Tibial artery (tissue), 4 donors: ENCODE results near the gene TMEM9B.

Experiments
- DNase-seq, 2 donors: peaks; one replicate each; pipeline ENCODE4 v3.0.0-alpha.2; 2019
- H3K27ac ChIP-seq, 2 donors: fragments of 200-600 bp; sonication (generic) in 1 of 2; 1 replicate in 1 of 2; 2 replicates in 1 of 2; pipeline ENCODE4 v1.5.1; 2018 to 2019; ENCODE audit warnings: mild to moderate bottlenecking in 1 of 2
- H3K27me3 ChIP-seq, 2 donors: fragments of 200-600 bp; sonication (generic) in 1 of 2; one replicate each; pipeline versions ENCODE4 v1.5.1 to v1.6.0; 2016 to 2019
- H3K36me3 ChIP-seq, 3 donors: fragments of 200-600 bp; sonication (generic) in 2 of 3; one replicate each; pipeline ENCODE4 v1.5.1; 2016 to 2019; ENCODE audit warnings: mild to moderate bottlenecking in 2 of 3
- H3K4me1 ChIP-seq, 4 donors: fragments of 200-600 bp; sonication (generic) in 2 of 4; 1 replicate in 3 of 4; 2 replicates in 1 of 4; pipeline ENCODE4 v1.5.1; 2016 to 2019
- H3K4me3 ChIP-seq, 2 donors: fragments of 200-600 bp; sonication (generic) in 1 of 2; 1 replicate in 1 of 2; 2 replicates in 1 of 2; pipeline ENCODE4 v1.5.1; 2018 to 2019; ENCODE audit warnings: mild to moderate bottlenecking in 2 of 2
- H3K9me3 ChIP-seq, 3 donors: fragments of 200-600 bp; sonication (generic) in 1 of 3; one replicate each; pipeline ENCODE4 v1.5.1; 2016 to 2019
- intact Hi-C: fragments of 100-400 bp; cut with DNase I; formaldehyde crosslinking; loops from one replicate; pipeline ENCODE4 v1.15.0; 2023; ENCODE audit warnings: low total_unique reads
- TF ChIP-seq, protein P1 (sequence below), 2 experiments: fragments of 200-600 bp in 1 of 2; fragments of 450-650 bp in 1 of 2; IDR thresholded peaks; one replicate each; pipeline ENCODE4 v1.5.1; 2017 to 2019; ENCODE audit warnings: antibody characterized with exemption in 2 of 2, mild to moderate bottlenecking in 1 of 2, moderate library complexity in 1 of 2

TMEM9B gene

DNA sequence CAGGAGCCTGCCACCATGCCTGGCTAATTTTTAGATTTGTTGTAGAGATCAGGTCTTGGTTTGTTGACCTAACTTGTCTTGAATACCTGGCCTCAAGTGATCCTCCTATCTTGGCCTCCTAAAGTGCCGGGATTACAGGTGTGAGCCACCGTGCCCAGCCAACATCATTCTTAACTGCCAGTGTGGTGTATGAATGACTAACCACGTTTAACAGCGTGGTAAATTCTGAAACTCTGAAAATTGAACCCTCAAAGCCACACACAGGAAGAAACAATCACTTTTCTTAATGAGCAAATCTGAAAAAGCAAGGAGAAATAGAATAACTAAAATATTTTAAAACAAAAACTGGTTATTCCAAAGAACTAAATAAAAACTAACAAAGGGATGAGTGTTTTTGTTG lies 7.4 kb downstream of the TMEM9B start:
- H3K27ac ChIP-seq = no peak overlapping the region
- TF ChIP-seq, protein P1, sequence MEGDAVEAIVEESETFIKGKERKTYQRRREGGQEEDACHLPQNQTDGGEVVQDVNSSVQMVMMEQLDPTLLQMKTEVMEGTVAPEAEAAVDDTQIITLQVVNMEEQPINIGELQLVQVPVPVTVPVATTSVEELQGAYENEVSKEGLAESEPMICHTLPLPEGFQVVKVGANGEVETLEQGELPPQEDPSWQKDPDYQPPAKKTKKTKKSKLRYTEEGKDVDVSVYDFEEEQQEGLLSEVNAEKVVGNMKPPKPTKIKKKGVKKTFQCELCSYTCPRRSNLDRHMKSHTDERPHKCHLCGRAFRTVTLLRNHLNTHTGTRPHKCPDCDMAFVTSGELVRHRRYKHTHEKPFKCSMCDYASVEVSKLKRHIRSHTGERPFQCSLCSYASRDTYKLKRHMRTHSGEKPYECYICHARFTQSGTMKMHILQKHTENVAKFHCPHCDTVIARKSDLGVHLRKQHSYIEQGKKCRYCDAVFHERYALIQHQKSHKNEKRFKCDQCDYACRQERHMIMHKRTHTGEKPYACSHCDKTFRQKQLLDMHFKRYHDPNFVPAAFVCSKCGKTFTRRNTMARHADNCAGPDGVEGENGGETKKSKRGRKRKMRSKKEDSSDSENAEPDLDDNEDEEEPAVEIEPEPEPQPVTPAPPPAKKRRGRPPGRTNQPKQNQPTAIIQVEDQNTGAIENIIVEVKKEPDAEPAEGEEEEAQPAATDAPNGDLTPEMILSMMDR (IDR thresholded peaks at IDR 0.05) = no peak
- intact Hi-C loops = loop anchor here (5.0 kb wide), 1 partner anchor 40 kb away; no protein-coding TSS in a partner anchor

DNA sequence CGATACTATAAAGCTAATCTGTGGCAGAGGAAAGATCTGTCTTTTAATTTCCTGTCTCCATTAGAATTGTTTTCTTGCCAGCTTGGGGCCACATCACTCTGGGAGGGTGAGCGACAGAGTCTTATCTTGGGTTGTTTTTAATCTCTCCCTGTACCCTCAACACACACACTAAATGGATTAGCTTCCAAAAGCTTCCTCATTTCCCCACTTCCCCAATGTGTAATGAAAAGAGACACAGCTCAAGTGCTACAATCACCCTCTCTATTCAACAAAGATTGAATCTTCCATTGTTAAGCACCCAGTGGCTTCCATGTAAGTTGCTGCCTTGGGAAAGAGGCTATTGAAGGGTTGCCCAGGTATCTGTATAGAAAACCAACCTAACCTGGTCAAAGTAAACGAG lies 15.4 kb downstream of the TMEM9B start:
- intact Hi-C loops = no loop called here
- TF ChIP-seq, protein P1 (IDR thresholded peaks at IDR 0.05) = no peak
- Histone ChIP-seq H3K36me3 (peaks cover 36 to 60% (median 58%) of the 10 kb centered on the region in 3 donors), H3K27me3 (no peaks in the 10 kb centered on the region), H3K4me3 (no peak overlapping the region), H3K27ac (no peak overlapping the region), H3K4me1 (no peaks in the 10 kb centered on the region), H3K9me3 (no peaks in the 10 kb centered on the region)
- DNase-seq = no peak

More for the DNA sequence above, 7.4 kb downstream of the TMEM9B start:
- H3K9me3 ChIP-seq = no peaks in the 10 kb centered on the region
- peaks cover 0 to 22% (median 9%) of the 10 kb centered on the region in 4 donors for H3K4me1 ChIP-seq
- no peaks in the 10 kb centered on the region for H3K27me3 ChIP-seq
- no peak for DNase-seq
- peaks cover 35 to 51% (median 37%) of the 10 kb centered on the region in 3 donors for H3K36me3 ChIP-seq
- H3K4me3 ChIP-seq = no peak overlapping the region

DNA sequence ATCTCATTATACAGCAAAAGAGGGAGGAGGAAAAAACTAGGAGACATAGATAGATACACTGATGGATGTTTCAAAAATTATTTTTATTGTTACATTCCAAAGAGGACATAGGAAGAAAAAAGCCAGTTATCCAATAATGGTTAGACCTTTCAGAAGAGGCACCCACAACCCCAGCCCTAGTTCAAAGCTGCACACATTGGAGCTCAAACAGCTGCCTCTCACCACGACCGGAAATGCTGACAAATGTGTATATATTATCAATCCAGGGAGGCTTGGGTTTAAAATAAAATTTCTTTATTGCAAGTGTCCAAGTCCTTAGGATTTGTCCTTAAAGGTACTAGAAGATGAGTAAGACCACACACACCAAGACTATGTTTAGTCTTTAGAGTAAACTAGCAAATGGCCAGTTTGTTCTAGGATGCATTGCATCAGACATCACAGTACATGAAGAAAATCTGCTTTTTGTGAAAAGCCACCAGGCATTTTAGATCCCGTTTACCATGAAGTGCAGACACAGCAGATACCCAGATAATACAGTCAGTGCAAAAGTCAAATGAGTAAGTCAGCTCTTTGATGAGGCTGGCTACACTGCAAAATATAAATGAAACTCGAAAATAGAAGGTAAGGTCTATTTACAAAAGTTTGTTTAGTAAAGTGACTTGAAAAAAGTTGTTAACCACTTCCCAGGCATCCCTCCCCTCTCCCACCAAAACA lies 16.9 kb downstream of the TMEM9B start:
- DNase-seq = no peak
- no peaks in the 10 kb centered on the region for H3K27me3 ChIP-seq
- no peak overlapping the region for H3K4me3 ChIP-seq
- no peak overlapping the region for H3K27ac ChIP-seq
- no peaks in the 10 kb centered on the region for H3K4me1 ChIP-seq
- H3K9me3 ChIP-seq = no peaks in the 10 kb centered on the region
- TF ChIP-seq, protein P1 (IDR thresholded peaks at IDR 0.05) = no peak
- H3K36me3 ChIP-seq = peaks cover 24 to 46% (median 43%) of the 10 kb centered on the region in 3 donors
- intact Hi-C loops = no loop called here

DNA sequence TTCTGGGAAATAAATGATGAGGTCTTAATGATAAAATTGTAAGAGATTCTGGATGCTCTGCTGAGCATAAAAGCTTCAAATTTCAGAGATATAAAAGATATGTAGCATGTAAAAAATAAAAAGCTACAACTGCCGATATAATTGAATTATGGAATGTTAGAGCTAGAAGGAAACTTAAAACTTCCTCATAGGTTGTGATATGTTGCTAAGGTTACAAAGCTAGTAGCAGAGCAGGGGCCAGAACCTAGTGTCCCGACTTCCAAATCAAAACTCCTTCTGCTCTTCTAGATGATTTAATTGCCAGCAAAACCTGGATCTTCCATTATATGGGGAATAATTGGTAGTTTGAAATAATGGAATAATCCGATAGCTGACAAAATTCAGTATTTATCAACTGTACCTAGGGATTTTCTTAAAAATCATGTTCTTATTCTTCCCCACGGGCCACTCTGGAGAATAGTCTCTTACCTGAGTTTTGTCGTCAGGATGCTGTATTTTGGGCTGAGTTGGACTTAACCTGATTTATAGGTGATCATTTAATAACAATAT lies 21.6 kb downstream of the TMEM9B start, which contains the start of gene ASCL3:
Gene ASCL3, minus strand, starts transcription at position 499 of the 549 bp plus-strand sequence. CDS start 4,855 bp downstream, outside the sequence.
- Histone ChIP-seq H3K4me1 (no peaks in the 10 kb centered on the region), H3K9me3 (no peaks in the 10 kb centered on the region), H3K36me3 (peaks cover 5 to 7% (median 6%) of the 10 kb centered on the region in 3 donors), H3K27ac (no peak within 1 kb of the TSS), H3K4me3 (no peak within 1 kb of the TSS), H3K27me3 (no peaks in the 10 kb centered on the region)
- no peak for DNase-seq
- intact Hi-C loops = no loop called here
- TF ChIP-seq, protein P1 (IDR thresholded peaks at IDR 0.05) = no peak

DNA sequence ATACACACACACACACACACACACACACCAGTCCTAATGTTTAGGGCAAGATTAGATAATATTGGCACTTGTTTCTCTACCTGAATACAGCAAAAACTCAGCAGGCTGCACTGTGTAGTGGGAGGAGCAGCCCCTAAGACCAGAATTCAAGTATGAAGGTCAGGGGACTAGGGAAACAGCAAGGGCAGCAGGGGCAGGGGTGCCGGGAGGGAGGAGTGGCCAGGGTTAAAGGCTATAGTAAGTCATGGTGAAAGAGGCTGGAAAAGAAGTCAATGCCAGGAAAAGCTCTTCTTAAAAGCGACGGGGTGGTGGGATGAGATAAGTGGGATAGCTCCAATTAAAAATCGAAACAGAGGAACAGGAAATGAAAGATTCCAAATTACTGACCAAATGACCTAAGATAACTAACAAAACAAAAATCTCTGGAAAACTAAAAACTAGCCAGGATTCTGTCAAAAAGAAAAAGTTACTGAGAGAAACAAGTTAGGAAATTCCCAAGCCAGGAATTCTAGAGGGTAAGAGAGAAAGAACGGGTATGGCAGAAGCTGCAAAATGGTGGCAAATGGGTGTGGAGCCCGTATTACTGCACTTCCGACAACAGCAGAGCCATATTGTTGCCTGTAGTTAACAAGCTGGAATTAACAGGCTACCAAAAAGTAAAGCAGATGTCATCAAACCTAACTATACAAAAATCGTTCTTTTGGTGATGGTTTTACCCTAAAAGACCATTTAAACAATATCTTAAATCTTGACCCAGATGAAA lies 22.7 kb downstream of the TMEM9B start:
- Histone ChIP-seq H3K4me1 (no peaks in the 10 kb centered on the region), H3K4me3 (no peak overlapping the region), H3K9me3 (no peaks in the 10 kb centered on the region), H3K27ac (no peak overlapping the region), H3K27me3 (no peaks in the 10 kb centered on the region), H3K36me3 (no peaks in the 10 kb centered on the region)
- TF ChIP-seq, protein P1 (IDR thresholded peaks at IDR 0.05) = no peak
- DNase-seq = no peak
- intact Hi-C loops = no loop called here
